Stomach (tissue), 9 donors: ENCODE measurements around the gene P2RX6. TPM values are rescaled to one million over a fixed set of nuclear protein-coding genes. Genes with fewer than 3 reads are reported as not detected.

Source experiments
- DNase-seq, 2 donors: peaks; one replicate each; pipeline versions ENCODE4 v3.0.0 to v3.0.0-alpha.2; 2013 to 2019
- H3K27ac ChIP-seq, 5 donors: fragments of 200-600 bp in 4 of 5; sonication (generic) in 4 of 5; one replicate each; pipeline ENCODE4 v1.5.1; 2013 to 2019; ENCODE audit warnings: mild to moderate bottlenecking in 1 of 5, moderate library complexity in 1 of 5
- H3K27me3 ChIP-seq, 3 donors: fragments of 200-600 bp; sonication (generic); one replicate each; pipeline ENCODE4 v1.5.1; 2017 to 2019; ENCODE audit warnings: mixed run types in 1 of 3
- H3K36me3 ChIP-seq, 4 donors: fragments of 200-600 bp; sonication (generic); 1 replicate in 3 of 4; 2 replicates in 1 of 4; pipeline ENCODE4 v1.5.1; 2016 to 2019
- H3K4me1 ChIP-seq, 4 donors: fragments of 200-600 bp; sonication (generic); one replicate each; pipeline ENCODE4 v1.5.1; 2016 to 2019
- H3K4me3 ChIP-seq, 4 donors: fragments of 200-600 bp; sonication (generic) in 3 of 4; one replicate each; pipeline ENCODE4 v1.5.1; 2016 to 2019; ENCODE audit warnings: mild to moderate bottlenecking in 1 of 4
- H3K9me3 ChIP-seq, 4 donors: fragments of 200-600 bp; sonication (generic); one replicate each; pipeline ENCODE4 v1.5.1; 2016 to 2019
- EP300 ChIP-seq: sonication (generic); formaldehyde crosslinking; IDR thresholded peaks from one replicate; pipeline ENCODE4 v1.6.1; 2017; ENCODE audit warnings: antibody characterized with exemption
- POLR2A ChIP-seq, 4 donors: fragments of 450-650 bp; IDR thresholded peaks; one replicate each; pipeline ENCODE4 v1.6.1; 2016; ENCODE audit warnings: antibody characterized with exemption in 4 of 4, control low read depth in 2 of 4, mild to moderate bottlenecking in 1 of 4, moderate library complexity in 1 of 4
- POLR2AphosphoS5 ChIP-seq, 3 donors: sonication (generic); formaldehyde crosslinking; IDR thresholded peaks; one replicate each; pipeline ENCODE4 v1.6.1; 2016; ENCODE audit warnings: antibody characterized with exemption in 3 of 3
- WGBS, 5 donors: extraction: QIAGEN DNeasy Blood & Tissue Kit in 3 of 5; methylation state at CpG; one replicate each; pipeline versions ENCODE4 v1.1.5 to v1.1.7; 2013 to 2018; 5-methylcytosine and 5-hydroxymethylcytosine counted together
- intact Hi-C: fragments of 100-400 bp; cut with DNase I; formaldehyde crosslinking; loops from one replicate; pipeline ENCODE4 v1.15.1; 2023; ENCODE audit warnings: low total_unique reads
- polyA plus RNA-seq, 3 donors: library from polyadenylated mRNA; stranded (reverse); fragments of 200-250 nt; gene quantifications; one replicate each; pipeline ENCODE4 v1.2.3, GENCODE V29; 2013
- total RNA-seq, 5 donors: library from RNA; depleted of rRNA; stranded (reverse); fragments of >200 nt; gene quantifications; one replicate each; pipeline versions ENCODE4 v1.1.0 to v1.2.3, GENCODE V29; 2014 to 2016
- TF ChIP-seq, protein P1 (sequence below), 7 experiments: fragments of 450-650 bp in 4 of 7; fragments of 200-600 bp in 3 of 7; sonication (generic) in 3 of 7; IDR thresholded peaks; one replicate each; pipeline ENCODE4 v1.5.1; 2016 to 2019; ENCODE audit warnings: antibody characterized with exemption in 7 of 7, control low read depth in 2 of 7, mild to moderate bottlenecking in 1 of 7
- donor health status: healthy with polysubstance abuse.
- donor health status: Bipolar disorder and iron deficiency.
- donor health status: healthy.

Gene P2RX6
- total and polyA plus RNA-seq, 8 donors, result 0.10 to 0.55 (median 0.31) TPM; not detected in 5

DNA sequence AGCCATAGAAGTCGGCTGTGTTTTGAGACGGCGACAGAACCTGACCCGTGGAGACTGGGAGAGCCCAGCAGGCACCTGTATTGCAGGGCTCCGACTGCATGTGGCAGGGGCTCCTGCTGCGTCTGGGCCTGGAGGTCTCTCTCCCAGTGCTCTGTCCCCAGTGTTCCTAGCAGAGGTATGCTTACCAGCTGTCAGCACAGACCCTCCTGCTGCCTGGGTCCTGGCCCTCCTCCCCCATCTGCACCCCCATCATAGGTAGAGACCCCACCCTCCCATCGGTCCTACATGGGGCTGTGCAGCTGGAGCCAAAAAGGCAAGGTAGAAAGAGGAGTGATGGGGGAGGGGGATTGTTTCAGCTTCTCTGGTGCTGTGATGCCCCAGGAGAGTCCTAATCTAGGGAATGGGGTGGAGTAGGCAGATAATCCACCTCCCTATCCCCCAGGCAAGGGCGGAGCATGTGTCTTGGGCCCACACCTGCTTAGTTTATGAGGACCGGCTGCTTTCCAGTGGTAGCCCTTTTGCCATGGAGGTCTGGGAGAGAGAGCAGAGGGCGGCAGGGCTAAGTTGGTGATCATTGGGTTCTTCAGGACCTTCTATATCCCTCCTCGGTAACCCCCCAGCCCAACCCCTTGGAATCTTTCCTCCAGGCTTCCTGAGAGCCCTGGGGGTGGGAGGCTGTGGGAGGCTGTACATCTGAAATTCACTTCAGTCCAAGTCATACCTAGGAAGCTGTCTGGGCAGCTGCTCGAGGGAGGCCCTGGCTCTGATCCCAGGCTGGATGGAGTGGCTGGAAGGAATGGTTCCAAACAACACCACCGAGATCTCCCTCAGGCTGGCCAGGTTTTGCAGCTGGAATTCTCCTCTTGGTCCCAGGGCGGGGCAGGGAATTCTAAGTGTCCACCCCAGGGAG is 12.1 kb downstream of the P2RX6 start:
- Histone ChIP-seq H3K4me3 (no peak overlapping the region), H3K36me3 (no peaks in the 10 kb centered on the region), H3K4me1 (peaks cover 4 to 7% (median 5%) of the 10 kb centered on the region in 4 donors), H3K27me3 (peaks cover 0 to 38% (median 9%) of the 10 kb centered on the region in 3 donors), H3K9me3 (no peaks in the 10 kb centered on the region), H3K27ac (no peak overlapping the region)
- 59 to 72% (median 67%) methylated on average over 9 to 14 of the region's 14 CpGs for WGBS, 5 donors
- peak in 1 of 2 donors; percentile 51 for DNase-seq
- TF ChIP-seq POLR2A (IDR thresholded peaks at IDR 0.05) (no peak), EP300 (no peak), POLR2AphosphoS5 (IDR thresholded peaks at IDR 0.05) (no peak)
- TF ChIP-seq, protein P1, sequence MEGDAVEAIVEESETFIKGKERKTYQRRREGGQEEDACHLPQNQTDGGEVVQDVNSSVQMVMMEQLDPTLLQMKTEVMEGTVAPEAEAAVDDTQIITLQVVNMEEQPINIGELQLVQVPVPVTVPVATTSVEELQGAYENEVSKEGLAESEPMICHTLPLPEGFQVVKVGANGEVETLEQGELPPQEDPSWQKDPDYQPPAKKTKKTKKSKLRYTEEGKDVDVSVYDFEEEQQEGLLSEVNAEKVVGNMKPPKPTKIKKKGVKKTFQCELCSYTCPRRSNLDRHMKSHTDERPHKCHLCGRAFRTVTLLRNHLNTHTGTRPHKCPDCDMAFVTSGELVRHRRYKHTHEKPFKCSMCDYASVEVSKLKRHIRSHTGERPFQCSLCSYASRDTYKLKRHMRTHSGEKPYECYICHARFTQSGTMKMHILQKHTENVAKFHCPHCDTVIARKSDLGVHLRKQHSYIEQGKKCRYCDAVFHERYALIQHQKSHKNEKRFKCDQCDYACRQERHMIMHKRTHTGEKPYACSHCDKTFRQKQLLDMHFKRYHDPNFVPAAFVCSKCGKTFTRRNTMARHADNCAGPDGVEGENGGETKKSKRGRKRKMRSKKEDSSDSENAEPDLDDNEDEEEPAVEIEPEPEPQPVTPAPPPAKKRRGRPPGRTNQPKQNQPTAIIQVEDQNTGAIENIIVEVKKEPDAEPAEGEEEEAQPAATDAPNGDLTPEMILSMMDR (IDR thresholded peaks at IDR 0.05), result no peak
- intact Hi-C loops, result loop anchor here (10.0 kb wide), 1 partner anchor 62 kb away; the partner anchor contains the start of gene AIFM3

DNA sequence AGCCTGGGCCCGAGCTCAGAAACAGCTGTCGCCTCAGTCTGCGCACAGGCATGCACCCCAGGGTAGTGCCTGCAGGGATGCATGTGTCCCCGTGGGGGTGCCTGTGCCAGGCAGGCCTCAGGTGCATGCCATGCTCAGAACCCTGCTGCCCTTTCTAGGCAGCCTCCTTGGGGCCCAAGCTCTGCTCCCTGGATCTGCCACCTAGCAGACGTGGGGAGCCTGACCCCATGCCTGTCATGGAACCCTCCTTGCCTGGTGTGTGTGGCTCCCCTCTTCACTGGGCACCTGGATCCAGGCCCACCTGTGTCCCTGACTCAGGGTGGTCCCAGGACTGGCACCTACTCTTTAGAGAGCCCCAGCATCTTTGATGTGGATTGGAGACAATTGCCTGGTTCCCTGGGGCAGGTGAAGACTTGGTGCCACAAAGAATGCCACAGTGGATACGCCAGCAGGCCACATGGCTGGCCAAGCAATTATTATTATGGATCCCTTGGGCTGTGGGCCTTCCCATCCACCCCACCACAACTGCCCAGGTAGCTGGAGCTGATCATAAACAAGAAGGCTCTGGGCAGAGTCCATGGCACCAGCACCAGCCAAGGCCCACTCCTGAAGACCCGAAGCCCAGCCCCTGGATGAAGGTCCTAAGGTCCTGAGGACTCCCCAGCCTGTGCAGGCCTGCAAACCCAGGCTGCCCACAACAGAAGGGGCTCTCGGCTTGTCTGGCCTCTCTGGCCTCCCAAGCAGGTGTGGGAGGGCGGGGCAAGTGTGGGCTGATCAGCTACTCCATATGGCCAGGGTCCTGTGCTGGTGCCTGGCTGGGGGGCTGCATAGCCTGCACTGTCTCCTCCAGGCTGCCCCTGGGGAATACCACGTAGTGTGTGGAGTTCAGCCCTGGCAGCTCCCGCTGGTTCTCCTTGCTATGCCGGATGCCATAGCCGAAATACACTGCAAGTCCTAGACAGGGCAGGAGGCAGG is 13.6 kb downstream of the P2RX6 start:
- no peaks in the 10 kb centered on the region for H3K9me3 ChIP-seq
- no peak for DNase-seq
- H3K27me3 ChIP-seq, result peaks cover 0 to 53% (median 14%) of the 10 kb centered on the region in 3 donors
- H3K27ac ChIP-seq, result no peak overlapping the region
- WGBS, 5 donors, result 88 to 97% (median 93%) methylated on average over 6 to 13 of the region's 13 CpGs
- H3K4me3 ChIP-seq, result no peak overlapping the region
- H3K4me1 ChIP-seq, result peaks cover 9 to 17% (median 12%) of the 10 kb centered on the region in 4 donors
- intact Hi-C loops, result loop anchor here (10.0 kb wide), 1 partner anchor 64 kb away; the partner anchor contains the start of gene AIFM3
- TF ChIP-seq, protein P1 (IDR thresholded peaks at IDR 0.05), result no peak
- TF ChIP-seq EP300, result no peak
- no peak for TF ChIP-seq POLR2A (IDR thresholded peaks at IDR 0.05)
- TF ChIP-seq POLR2AphosphoS5 (IDR thresholded peaks at IDR 0.05), result no peak
- H3K36me3 ChIP-seq, result no peaks in the 10 kb centered on the region

DNA sequence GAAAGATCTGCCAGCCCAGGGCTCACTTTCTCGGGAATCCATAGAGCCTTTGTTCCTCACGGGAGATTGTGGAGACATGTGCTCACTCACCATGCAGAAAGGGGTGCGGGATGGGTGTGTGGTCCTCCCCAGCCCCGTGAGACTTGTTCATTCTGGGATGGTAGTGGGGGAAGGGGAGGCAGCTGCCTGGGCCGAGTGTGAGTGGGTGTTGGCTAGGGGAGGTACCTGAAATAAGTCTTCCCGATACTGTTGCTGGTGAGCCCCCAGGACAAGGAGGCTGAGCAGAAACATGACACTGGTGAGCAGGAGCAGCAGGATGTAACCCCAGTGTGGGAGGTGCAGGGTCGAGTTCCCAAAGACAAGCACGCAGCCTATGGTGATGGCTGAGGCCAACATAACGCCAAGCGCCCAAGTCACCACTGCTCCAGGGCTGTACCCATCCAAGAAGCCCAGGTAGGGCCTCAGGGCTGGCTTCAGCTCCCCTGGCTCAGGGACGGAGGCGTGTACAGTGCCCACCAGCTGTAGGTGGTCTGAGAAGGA is 14.6 kb downstream of the P2RX6 start:
- TF ChIP-seq EP300 (no peak), POLR2AphosphoS5 (IDR thresholded peaks at IDR 0.05) (no peak), POLR2A (IDR thresholded peaks at IDR 0.05) (no peak)
- TF ChIP-seq, protein P1 (IDR thresholded peaks at IDR 0.05), result no peak
- intact Hi-C loops, result loop anchor here (10.0 kb wide), 1 partner anchor 65 kb away; the partner anchor contains the start of gene AIFM3
- no peak overlapping the region for H3K27ac ChIP-seq
- H3K27me3 ChIP-seq, result peaks cover 0 to 54% (median 14%) of the 10 kb centered on the region in 3 donors
- peaks cover 9 to 17% (median 12%) of the 10 kb centered on the region in 4 donors for H3K4me1 ChIP-seq
- DNase-seq, result no peak
- H3K36me3 ChIP-seq, result no peaks in the 10 kb centered on the region
- no peaks in the 10 kb centered on the region for H3K9me3 ChIP-seq
- 74 to 79% (median 78%) methylated on average over 12 of the region's 12 CpGs for WGBS, 5 donors
- no peak overlapping the region for H3K4me3 ChIP-seq
